ENCODE measurements around the gene SPG21.
"Not testable (repeated sequence)": the region's sequence is repeated elsewhere in the genome, so short reads cannot be mapped to it uniquely, and the experiment has no call there.

SPG21 gene

DNA sequence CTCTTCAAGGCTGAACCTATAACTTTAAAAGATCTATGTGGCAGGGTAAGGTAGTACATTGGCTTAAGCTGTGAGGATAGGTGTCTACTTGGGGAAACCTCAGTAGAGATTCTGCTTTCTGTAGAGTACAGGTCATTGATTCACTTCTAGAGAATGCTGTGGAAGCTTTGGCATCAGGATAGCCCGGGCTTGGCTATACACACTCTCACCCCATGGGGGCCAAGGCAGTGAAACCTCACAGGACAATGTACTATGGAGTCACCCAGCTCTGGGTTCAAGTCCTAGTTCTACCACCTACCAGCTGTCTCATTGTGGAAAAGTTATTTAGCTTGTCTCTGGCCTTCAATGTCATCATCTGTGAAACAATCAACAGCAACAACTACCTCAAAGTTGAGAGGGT is 30.7 kb upstream of the SPG21 start:
- TF ChIP-seq, protein P1, sequence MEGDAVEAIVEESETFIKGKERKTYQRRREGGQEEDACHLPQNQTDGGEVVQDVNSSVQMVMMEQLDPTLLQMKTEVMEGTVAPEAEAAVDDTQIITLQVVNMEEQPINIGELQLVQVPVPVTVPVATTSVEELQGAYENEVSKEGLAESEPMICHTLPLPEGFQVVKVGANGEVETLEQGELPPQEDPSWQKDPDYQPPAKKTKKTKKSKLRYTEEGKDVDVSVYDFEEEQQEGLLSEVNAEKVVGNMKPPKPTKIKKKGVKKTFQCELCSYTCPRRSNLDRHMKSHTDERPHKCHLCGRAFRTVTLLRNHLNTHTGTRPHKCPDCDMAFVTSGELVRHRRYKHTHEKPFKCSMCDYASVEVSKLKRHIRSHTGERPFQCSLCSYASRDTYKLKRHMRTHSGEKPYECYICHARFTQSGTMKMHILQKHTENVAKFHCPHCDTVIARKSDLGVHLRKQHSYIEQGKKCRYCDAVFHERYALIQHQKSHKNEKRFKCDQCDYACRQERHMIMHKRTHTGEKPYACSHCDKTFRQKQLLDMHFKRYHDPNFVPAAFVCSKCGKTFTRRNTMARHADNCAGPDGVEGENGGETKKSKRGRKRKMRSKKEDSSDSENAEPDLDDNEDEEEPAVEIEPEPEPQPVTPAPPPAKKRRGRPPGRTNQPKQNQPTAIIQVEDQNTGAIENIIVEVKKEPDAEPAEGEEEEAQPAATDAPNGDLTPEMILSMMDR (IDR thresholded peaks at IDR 0.05; ENCODE audit: extremely low read depth, missing control alignments): no peak
- DNase-seq (ENCODE audit: low spot score): no peak

DNA sequence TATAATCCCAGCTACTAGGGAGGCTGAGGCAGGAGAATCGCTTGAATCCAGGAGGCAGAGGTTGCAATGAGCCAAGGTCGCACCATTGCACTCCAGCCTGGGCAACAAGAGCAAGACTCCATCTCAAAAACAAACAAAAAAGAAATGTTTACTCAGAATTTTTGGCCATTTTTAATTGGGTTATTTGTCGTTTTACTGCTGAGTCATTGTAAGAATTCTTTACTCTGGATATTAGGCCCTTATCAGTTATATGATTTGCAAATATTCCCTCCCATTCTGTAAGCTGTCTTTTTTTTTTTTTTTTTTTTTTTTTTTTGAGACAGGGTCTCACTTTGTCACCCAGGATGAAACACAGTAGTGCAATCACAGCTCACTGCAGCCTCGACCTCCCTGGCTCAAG is 21.5 kb upstream of the SPG21 start:
- DNase-seq (ENCODE audit: low spot score): not testable (repeated sequence)

DNA sequence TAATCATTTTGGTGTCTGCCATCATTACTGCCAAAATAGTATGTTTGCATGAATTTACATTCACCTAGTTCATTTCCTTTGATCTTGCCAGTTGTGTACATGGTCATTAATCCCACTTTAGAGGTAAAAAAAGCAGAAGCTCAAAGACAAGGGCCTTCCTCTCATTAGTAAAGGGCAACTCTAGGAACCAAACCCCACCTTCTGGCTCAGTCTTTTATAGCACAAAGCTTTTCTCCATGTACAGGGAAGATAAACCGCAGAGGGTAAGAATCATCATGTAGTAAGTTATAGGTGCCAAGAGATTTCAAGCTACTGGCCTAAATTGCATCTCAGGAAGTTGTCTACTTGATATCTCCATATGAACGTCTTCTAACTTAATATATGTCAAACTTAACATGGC is 19.3 kb upstream of the SPG21 start:
- TF ChIP-seq, protein P1 (IDR thresholded peaks at IDR 0.05; ENCODE audit: extremely low read depth, missing control alignments): peak; percentile 1
- DNase-seq (ENCODE audit: low spot score): no peak

DNA sequence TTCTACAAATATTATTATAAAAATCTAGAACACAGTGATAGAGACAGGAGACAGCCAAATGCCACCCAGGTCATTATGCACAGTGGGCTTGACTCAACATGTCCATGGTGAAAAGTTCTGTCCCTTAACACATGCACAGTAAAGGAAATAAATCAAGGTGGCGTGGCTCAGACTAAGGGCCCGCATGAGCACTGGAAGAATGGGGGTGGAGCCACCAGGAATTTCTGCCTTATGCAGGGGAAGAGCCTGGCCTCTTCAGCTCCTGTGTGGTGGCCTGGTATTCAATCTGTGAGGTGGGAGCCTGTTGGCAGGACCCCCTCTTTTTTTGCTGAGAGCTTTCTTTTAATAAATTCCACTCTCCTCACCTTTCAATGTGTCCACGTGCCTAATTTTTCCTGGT is 17.2 kb upstream of the SPG21 start:
- DNase-seq (ENCODE audit: low spot score): no peak
- TF ChIP-seq, protein P1 (IDR thresholded peaks at IDR 0.05; ENCODE audit: extremely low read depth, missing control alignments): no peak

DNA sequence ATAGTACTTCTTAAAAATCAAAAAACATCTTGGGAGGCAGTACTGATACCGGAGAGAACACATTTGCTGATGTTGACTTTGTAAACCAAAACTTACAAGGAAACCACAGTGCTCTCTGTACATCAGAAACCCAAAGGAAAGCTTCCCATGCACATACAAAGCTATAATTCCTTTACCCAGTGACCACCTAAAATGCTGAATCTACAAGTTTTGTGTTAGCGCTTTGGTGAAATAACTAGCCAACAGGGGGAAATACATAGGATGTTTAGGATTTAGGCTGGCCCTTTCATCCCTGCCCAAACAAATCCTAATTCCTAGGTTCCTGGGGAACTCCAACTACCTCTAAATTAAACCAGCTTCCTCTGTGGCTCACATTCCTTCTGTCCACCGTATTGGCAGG is 15.3 kb upstream of the SPG21 start:
- TF ChIP-seq, protein P1 (IDR thresholded peaks at IDR 0.05; ENCODE audit: extremely low read depth, missing control alignments): no peak
- no peak for DNase-seq (ENCODE audit: low spot score)

DNA sequence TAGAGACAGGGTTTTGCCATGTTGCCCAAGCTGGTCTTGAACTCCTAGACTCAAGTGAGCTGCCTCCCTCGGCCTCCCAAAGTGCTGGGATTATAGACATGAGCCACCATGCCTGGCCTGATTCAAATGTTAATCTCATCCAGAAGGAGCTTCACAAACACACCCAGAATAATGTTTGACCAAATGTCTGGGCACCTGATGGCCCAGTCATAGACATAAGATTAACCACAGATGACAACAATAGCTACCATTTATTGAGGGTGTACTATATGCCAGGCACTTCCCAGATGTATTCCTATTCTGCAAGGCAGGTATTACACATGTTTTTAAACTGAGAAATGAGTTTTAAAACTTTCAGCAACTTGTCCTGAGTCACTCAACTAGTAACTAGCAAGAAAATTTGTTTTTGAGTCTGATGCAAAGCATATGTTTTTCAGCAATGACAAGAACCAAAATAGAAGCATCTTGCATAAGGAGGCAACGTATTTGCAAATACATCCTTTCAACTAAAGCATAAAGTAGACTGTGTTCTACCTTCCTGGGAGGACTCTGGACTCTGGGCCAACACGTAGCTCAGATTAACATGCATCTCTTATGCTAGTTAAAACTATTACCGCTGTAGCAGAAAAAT is 8.1 kb upstream of the SPG21 start:
- TF ChIP-seq, protein P1 (IDR thresholded peaks at IDR 0.05; ENCODE audit: extremely low read depth, missing control alignments): no peak
- DNase-seq (ENCODE audit: low spot score): no peak

DNA sequence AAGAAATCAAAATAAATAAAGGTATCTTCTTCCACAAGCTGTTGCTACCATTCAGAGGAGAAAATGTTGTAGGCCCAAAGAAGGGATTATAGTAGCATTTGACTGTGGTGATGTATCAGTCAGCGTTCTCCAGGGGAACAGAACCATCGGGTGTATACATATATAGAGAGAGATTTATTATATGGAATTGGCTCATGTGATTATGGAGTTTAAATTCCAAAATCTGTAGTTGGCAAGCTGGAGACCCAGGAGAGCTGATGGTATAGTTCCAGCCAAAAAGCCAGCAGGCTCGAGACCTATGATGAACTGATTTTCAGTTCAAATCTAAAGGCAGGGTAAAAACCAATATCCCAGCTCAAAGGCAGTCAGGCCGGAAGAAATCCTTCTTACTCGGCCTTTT is 7.4 kb upstream of the SPG21 start:
- no peak for DNase-seq (ENCODE audit: low spot score)
- TF ChIP-seq, protein P1 (IDR thresholded peaks at IDR 0.05; ENCODE audit: extremely low read depth, missing control alignments): no peak

DNA sequence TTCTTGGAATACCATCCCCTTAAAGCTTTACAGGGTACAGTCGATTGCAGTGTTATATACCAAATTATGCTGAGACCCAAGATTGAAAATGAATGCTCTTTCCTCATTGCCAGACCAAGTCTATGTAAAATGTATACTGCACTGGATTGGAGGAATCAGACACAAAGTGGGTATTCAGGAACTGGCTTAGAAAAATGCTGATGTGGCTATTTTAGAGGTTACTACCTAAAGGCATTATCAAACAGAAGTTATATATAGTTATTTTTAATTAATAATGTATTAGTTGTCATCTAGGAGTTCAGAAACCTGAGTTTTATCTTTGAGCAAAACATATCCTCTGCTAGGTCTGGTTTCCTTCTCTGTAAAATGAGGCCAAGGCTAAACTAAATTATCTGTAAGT is 3.6 kb upstream of the SPG21 start:
- DNase-seq (ENCODE audit: low spot score): no peak
- TF ChIP-seq, protein P1 (IDR thresholded peaks at IDR 0.05; ENCODE audit: extremely low read depth, missing control alignments): no peak

Measured in GM20000 (cell line).